Measurements from ENCODE around the gene TIMM10.
A peak's percentile ranks its signal among the peaks of the same experiment; 100 is the strongest.

TIMM10 gene, protein sequence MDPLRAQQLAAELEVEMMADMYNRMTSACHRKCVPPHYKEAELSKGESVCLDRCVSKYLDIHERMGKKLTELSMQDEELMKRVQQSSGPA

DNA sequence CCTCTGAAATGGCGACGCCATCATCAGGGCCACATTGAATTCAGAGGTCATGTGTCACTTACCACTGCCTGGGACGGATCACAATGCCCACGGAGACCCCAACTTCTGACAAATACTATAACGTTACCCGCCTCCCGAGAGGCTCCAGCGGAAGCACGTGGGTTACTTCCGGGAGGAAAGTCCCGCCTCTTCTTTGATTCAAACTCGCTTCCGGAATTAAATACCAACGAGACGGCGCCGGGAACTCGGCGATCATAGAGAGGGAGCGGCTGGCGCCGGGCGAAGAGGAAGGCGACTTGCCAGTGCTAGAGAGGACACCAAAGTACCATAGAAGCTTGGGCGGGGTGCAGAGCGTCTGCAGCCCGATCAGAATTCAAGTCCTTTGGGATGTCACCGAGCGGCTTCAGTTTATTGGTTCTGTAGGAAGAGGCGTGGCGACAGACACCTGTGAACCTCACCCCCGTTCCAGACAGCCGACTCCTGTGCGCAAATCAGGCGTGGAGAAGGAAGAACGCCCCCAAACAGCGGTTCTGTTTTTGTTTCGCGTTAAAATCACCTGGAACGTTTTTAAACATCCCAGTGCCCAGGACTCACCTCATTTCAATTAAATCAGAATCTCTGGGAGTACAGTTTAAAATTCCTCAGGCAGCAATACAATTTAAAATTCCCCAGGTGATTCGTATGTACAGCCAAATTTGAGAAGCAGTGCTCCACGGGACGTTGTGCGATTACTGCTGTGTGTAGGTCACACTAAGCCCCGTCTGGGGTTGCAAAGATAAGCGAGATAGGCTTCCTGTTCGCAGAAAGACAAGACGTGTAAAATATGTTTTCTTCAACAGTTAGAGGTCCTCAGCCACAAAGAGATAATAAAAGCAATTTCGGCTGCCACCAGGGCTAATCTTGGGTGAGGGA is at the start of gene TIMM10:
Gene TIMM10, minus strand, starts transcription at position 159 of the 912 bp plus-strand sequence. CDS start 565 bp downstream, outside the sequence.
- H3K4me3 ChIP-seq (ENCODE audit: low read depth, low read length): peak within 1 kb of the TSS; percentile 72
- no peak for TF ChIP-seq CTCF (IDR thresholded peaks at IDR 0.05; ENCODE audit: borderline replicate concordance, insufficient read depth, low read depth, low read length)

- H3K4me3 ChIP-seq (ENCODE audit: low read depth, low read length): no peak overlapping the region
- no peak for TF ChIP-seq CTCF (IDR thresholded peaks at IDR 0.05; ENCODE audit: borderline replicate concordance, insufficient read depth, low read depth, low read length)
Observed at GRCh38 chr11:57574061-57574460, 43.5 kb upstream of the TIMM10 start.

GRCh38 chr11:57571606-57572005 is 41.1 kb upstream of the TIMM10 start:
- TF ChIP-seq CTCF (IDR thresholded peaks at IDR 0.05; ENCODE audit: borderline replicate concordance, insufficient read depth, low read depth, low read length): no peak
- H3K4me3 ChIP-seq (ENCODE audit: low read depth, low read length): no peak overlapping the region

GRCh38 chr11:57568330-57568766 is 37.8 kb upstream of the TIMM10 start:
- H3K4me3 ChIP-seq (ENCODE audit: low read depth, low read length): peak overlapping the region; percentile 84
- peak; percentile 92 for TF ChIP-seq CTCF (IDR thresholded peaks at IDR 0.05; ENCODE audit: borderline replicate concordance, insufficient read depth, low read depth, low read length)

DNA sequence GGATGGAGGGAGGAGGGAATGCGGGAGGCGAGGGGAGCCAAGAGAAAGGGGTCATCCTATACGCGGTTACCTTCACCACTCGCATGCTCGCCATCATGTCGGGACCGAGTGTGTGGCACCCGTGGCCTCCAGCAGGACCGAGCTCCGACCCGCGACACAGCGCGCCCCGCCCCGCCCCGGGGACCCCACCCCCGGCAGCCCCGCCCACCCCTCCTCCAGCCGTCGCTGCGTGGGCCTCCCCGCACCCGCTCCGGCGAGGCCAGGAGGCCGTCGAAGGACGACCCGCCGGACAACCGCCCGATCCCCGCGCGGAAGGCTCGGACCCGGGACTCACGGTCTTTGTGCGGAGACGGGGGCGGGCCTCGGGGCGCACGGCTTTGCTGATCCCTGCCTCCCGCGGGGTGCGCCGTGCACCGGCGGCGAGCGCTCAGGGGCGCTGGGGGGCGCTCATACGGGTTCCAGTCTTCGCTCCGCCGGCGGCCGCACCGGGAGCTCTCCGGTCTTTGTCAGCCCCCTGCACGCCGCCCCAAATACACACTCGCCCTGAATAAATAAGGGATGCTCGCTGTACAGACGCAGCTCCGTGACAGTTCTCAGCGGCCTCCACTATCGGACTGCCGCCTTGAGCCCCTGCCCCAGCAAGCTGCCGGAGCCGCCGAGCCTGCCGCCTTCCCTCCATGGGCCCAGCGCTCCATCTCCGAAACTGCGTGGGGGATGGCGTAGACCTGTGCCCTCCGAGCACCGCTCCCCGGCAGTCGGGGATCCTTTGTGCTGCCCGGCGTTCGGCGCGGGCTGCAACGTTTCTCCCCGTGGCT is 37.2 kb upstream of the TIMM10 start, which contains the start of gene UBE2L6:
Gene UBE2L6, minus strand, starts transcription at position 158 of the 815 bp plus-strand sequence. Its CDS starts 61 bp downstream, at position 97.
- H3K4me3 ChIP-seq (ENCODE audit: low read depth, low read length): peak within 1 kb of the TSS; percentile 84
- peak; percentile 70 for TF ChIP-seq CTCF (IDR thresholded peaks at IDR 0.05; ENCODE audit: borderline replicate concordance, insufficient read depth, low read depth, low read length)

GRCh38 chr11:57566905-57567514 is 36.5 kb upstream of the TIMM10 start:
- peak overlapping the region; percentile 84 for H3K4me3 ChIP-seq (ENCODE audit: low read depth, low read length)
- TF ChIP-seq CTCF (IDR thresholded peaks at IDR 0.05; ENCODE audit: borderline replicate concordance, insufficient read depth, low read depth, low read length): no peak

Measured in GM12875 (cell line).